ENCODE data around the gene FUT9. TPM values are rescaled to one million over a fixed set of nuclear protein-coding genes. Genes with fewer than 3 reads are reported as not detected.

Gene FUT9
- total RNA-seq, 2 donors from 2014 or later, result 0.11 to 1.2 TPM

DNA sequence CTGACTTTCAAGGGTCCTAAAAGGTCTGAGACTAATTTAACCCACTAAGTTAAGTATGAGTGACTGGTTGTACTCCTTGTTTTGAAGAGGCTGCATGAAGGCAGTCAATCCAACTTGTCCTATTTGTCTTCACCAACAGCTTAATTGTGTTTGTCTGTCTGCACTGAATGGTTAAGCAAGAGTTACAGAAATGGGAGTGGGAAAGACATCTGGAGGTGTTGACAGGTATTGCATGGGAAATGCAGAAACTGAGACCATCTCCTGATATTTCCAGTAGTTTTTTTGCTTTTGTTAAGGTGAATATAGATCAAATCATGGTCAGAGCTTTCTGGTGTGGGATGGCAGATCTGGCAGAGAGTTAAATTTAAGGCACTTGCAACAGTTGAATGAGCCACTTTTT, 6.5 kb downstream of the FUT9 start:
- intact Hi-C loops (cut with DNase I), result no loop called here
- H3K36me3 ChIP-seq, result no peaks in the 10 kb centered on the region
- no peak overlapping the region for H3K4me3 ChIP-seq
- H3K27ac ChIP-seq, result no peak overlapping the region
- no peaks in the 10 kb centered on the region for H3K4me1 ChIP-seq (replicated peaks)
- TF ChIP-seq, protein P1, sequence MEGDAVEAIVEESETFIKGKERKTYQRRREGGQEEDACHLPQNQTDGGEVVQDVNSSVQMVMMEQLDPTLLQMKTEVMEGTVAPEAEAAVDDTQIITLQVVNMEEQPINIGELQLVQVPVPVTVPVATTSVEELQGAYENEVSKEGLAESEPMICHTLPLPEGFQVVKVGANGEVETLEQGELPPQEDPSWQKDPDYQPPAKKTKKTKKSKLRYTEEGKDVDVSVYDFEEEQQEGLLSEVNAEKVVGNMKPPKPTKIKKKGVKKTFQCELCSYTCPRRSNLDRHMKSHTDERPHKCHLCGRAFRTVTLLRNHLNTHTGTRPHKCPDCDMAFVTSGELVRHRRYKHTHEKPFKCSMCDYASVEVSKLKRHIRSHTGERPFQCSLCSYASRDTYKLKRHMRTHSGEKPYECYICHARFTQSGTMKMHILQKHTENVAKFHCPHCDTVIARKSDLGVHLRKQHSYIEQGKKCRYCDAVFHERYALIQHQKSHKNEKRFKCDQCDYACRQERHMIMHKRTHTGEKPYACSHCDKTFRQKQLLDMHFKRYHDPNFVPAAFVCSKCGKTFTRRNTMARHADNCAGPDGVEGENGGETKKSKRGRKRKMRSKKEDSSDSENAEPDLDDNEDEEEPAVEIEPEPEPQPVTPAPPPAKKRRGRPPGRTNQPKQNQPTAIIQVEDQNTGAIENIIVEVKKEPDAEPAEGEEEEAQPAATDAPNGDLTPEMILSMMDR (IDR thresholded peaks at IDR 0.05), result no peak
- TF ChIP-seq POLR2A (IDR thresholded peaks at IDR 0.05), result no peak
- TF ChIP-seq POLR2AphosphoS5 (IDR thresholded peaks at IDR 0.05), result no peak
- H3K27me3 ChIP-seq (replicated peaks; ENCODE audit: insufficient read depth), result no peaks in the 10 kb centered on the region
- no peak for DNase-seq (ENCODE audit: low spot score)
- no peaks in the 10 kb centered on the region for H3K9me3 ChIP-seq

DNA sequence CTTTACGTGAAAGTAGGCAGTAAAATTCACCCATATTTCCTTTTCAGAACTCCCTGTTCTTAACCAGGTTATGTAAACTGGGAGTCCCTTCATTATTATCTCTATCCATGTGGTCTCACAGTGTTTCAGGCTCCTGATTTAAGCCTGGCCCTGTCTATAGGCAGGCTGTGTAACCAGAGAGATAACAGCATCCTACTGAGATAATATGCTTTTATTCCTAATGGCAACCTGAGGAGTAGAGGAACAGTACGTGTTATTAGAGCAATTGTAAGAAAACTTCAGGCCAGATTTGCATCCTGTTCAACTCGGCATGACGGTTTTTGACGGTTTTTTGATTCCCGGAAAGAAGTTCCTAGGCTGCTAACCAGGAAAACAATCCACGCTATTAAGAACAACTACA, 16.9 kb downstream of the FUT9 start:
- Histone ChIP-seq H3K27me3 (replicated peaks; ENCODE audit: insufficient read depth) (no peaks in the 10 kb centered on the region), H3K36me3 (no peaks in the 10 kb centered on the region), H3K27ac (no peak overlapping the region), H3K9me3 (no peaks in the 10 kb centered on the region), H3K4me1 (replicated peaks) (no peaks in the 10 kb centered on the region), H3K4me3 (no peak overlapping the region)
- WGBS, result 64% methylated on average over 7 of the region's 7 CpGs
- TF ChIP-seq POLR2AphosphoS5 (IDR thresholded peaks at IDR 0.05) (no peak), POLR2A (IDR thresholded peaks at IDR 0.05) (no peak)
- no peak for DNase-seq (ENCODE audit: low spot score)
- intact Hi-C loops (cut with DNase I), result no loop called here

DNA sequence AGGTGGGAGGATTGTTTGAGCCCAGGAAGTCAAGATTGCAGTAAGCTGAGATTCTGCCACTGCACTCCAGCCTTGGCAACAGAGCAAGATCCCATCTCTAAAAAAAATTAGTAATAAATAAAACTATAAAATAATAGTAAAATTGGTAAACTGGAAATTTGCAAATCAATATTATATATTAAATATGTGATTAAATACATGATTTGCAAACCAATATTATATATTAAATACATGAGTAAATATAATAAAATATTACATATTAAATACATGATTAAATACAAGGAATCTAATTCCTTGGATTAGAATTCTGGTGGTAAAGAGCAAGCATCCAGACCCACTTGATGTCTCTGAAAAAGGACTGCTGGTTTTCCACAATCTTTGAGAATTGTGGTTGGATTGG, 35.8 kb downstream of the FUT9 start:
- intact Hi-C loops (cut with DNase I), result no loop called here
- H3K4me1 ChIP-seq (replicated peaks), result no peaks in the 10 kb centered on the region
- H3K27ac ChIP-seq, result no peak overlapping the region
- H3K4me3 ChIP-seq, result no peak overlapping the region
- no peak for DNase-seq (ENCODE audit: low spot score)
- H3K27me3 ChIP-seq (replicated peaks; ENCODE audit: insufficient read depth), result no peaks in the 10 kb centered on the region
- TF ChIP-seq POLR2AphosphoS5 (IDR thresholded peaks at IDR 0.05), result no peak
- no peaks in the 10 kb centered on the region for H3K9me3 ChIP-seq
- no peaks in the 10 kb centered on the region for H3K36me3 ChIP-seq

DNA sequence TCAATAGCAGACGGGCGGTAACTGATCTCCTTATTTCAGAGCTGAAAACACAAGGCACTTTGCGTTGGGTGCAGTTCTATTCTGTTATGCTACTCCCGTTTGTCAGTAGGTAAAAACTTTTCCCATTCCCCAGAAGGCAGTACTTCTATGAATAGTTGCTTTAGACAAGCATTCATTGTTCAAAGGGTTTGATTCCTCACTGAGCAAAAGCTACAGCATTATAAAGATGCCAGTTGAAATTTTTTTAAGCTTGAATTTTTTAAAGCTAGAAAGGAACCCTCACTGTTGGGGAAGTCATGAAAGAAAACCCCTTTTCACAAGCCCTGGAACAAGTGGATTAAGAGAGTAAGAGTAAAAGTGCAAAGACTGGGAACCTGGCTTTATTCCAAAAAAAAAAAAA, 42.3 kb downstream of the FUT9 start:
- WGBS, result 41% methylated on average over 4 of the region's 4 CpGs
- H3K9me3 ChIP-seq, result no peaks in the 10 kb centered on the region
- H3K36me3 ChIP-seq, result no peaks in the 10 kb centered on the region
- intact Hi-C loops (cut with DNase I), result no loop called here
- TF ChIP-seq POLR2AphosphoS5 (IDR thresholded peaks at IDR 0.05) (no peak), POLR2A (IDR thresholded peaks at IDR 0.05) (no peak)
- TF ChIP-seq, protein P1 (IDR thresholded peaks at IDR 0.05), result no peak
- no peaks in the 10 kb centered on the region for H3K4me1 ChIP-seq (replicated peaks)
- no peak overlapping the region for H3K4me3 ChIP-seq
- no peak overlapping the region for H3K27ac ChIP-seq
- DNase-seq (ENCODE audit: low spot score), result no peak
- H3K27me3 ChIP-seq (replicated peaks; ENCODE audit: insufficient read depth), result no peaks in the 10 kb centered on the region

DNA sequence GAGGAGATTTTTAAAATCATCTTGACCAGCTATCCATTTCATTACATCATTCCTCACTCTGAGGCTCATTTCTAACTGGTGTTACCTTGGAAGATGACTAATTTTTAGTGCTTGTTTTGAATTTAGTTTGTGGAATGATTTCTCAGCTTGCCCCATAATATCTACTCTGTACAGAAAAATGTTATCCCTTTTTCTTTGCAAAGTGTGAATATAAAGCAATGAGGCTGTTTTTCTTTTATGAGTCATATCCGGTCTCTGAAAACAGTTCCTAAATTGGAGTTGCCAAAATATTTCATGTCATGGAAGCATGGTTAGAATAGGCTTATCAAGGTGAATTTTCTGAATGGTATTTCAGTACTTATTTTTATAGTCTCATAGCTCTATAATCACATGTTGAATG, 43.8 kb downstream of the FUT9 start:
- no peak for DNase-seq (ENCODE audit: low spot score)
- 49% methylated on average over 1 of the region's 1 CpG for WGBS
- no peak overlapping the region for H3K4me3 ChIP-seq
- no peaks in the 10 kb centered on the region for H3K27me3 ChIP-seq (replicated peaks; ENCODE audit: insufficient read depth)
- no peaks in the 10 kb centered on the region for H3K4me1 ChIP-seq (replicated peaks)
- TF ChIP-seq, protein P1 (IDR thresholded peaks at IDR 0.05), result no peak
- TF ChIP-seq POLR2AphosphoS5 (IDR thresholded peaks at IDR 0.05) (no peak), POLR2A (IDR thresholded peaks at IDR 0.05) (no peak)
- no peaks in the 10 kb centered on the region for H3K9me3 ChIP-seq
- H3K36me3 ChIP-seq, result no peaks in the 10 kb centered on the region
- intact Hi-C loops (cut with DNase I), result no loop called here
- H3K27ac ChIP-seq, result no peak overlapping the region

DNA sequence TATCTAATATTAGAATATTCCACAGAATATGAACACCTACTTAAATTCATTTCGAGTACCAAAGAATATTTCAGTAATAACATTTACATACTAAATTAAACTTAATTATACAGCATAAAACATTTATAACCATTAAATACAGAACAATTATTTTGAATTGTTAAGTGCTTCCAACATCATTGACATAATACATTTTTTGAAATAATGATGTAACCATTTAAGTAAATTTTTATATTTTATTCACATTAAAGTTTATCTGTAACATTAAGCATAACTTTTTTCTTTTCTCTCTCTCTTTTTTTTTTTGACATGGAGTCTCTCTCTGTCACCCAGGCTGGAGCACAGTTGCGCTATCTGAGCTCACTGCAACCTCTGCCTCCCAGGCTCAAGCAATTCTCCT, 44.5 kb downstream of the FUT9 start:
- H3K4me3 ChIP-seq, result no peak overlapping the region
- no peaks in the 10 kb centered on the region for H3K36me3 ChIP-seq
- no peaks in the 10 kb centered on the region for H3K9me3 ChIP-seq
- DNase-seq (ENCODE audit: low spot score), result no peak
- WGBS, result 92% methylated on average over 2 of the region's 2 CpGs
- no peaks in the 10 kb centered on the region for H3K4me1 ChIP-seq (replicated peaks)
- no peak overlapping the region for H3K27ac ChIP-seq
- TF ChIP-seq POLR2A (IDR thresholded peaks at IDR 0.05), result no peak
- no peak for TF ChIP-seq POLR2AphosphoS5 (IDR thresholded peaks at IDR 0.05)
- TF ChIP-seq, protein P1 (IDR thresholded peaks at IDR 0.05), result no peak
- intact Hi-C loops (cut with DNase I), result no loop called here
- H3K27me3 ChIP-seq (replicated peaks; ENCODE audit: insufficient read depth), result no peaks in the 10 kb centered on the region

All from prostate gland (tissue), 2 donors.